Nephron progenitor cell (in vitro differentiated cells): ENCODE results near the gene PIR.

Experiments used
- DNase-seq: peaks from one replicate; pipeline ENCODE4 v3.0.0; 2021
- H3K27ac Mint-ChIP-seq: 2 replicates; pipeline ENCODE4 v1.8.0; 2021; ENCODE audit warnings: mild to moderate bottlenecking, moderate library complexity, mixed read lengths
- H3K27me3 Mint-ChIP-seq: 2 replicates; pipeline ENCODE4 v1.8.0; 2021; ENCODE audit warnings: mild to moderate bottlenecking, low read depth, mixed read lengths; ENCODE audit not compliant: poor library complexity
- H3K36me3 Mint-ChIP-seq: 2 replicates; pipeline ENCODE4 v1.8.0; 2021; ENCODE audit warnings: low read depth, mixed read lengths
- H3K4me1 Mint-ChIP-seq: 2 replicates; pipeline ENCODE4 v1.8.0; 2021; ENCODE audit warnings: mixed read lengths
- H3K4me3 Mint-ChIP-seq: 2 replicates; pipeline ENCODE4 v1.8.0; 2021; ENCODE audit warnings: mild to moderate bottlenecking, moderate library complexity, mixed read lengths
- H3K9me3 Mint-ChIP-seq: 2 replicates; pipeline ENCODE4 v1.8.0; 2021; ENCODE audit warnings: mild to moderate bottlenecking, moderate library complexity, mixed read lengths
- CTCF ChIP-seq: fragments of 200-600 bp; sonication (generic); IDR thresholded peaks from 2 replicates; pipeline ENCODE4 v1.5.0; 2021; ENCODE audit warnings: antibody characterized with exemption

The PIR gene

GRCh38 chrX:15483891-15484290 lies 9.2 kb downstream of the PIR start:
- peaks cover 18% of the 10 kb centered on the region for H3K36me3 Mint-ChIP-seq
- no peak for TF ChIP-seq CTCF
- no peaks in the 10 kb centered on the region for H3K27me3 Mint-ChIP-seq
- no peaks in the 10 kb centered on the region for H3K4me1 Mint-ChIP-seq
- no peak for DNase-seq
- H3K4me3 Mint-ChIP-seq: no peak overlapping the region
- peaks cover 9% of the 10 kb centered on the region for H3K9me3 Mint-ChIP-seq
- H3K27ac Mint-ChIP-seq: no peak overlapping the region

- DNase-seq: no peak
- H3K27me3 Mint-ChIP-seq: no peaks in the 10 kb centered on the region
- peaks cover 6% of the 10 kb centered on the region for H3K9me3 Mint-ChIP-seq
- H3K4me3 Mint-ChIP-seq: no peak overlapping the region
- no peak for TF ChIP-seq CTCF
- H3K4me1 Mint-ChIP-seq: peaks cover 19% of the 10 kb centered on the region
- H3K27ac Mint-ChIP-seq: no peak overlapping the region
- H3K36me3 Mint-ChIP-seq: peaks cover 19% of the 10 kb centered on the region
Observed at GRCh38 chrX:15475486-15475885, 17.6 kb downstream of the PIR start.

- no peak for TF ChIP-seq CTCF
- no peak for DNase-seq
- Mint-ChIP-seq H3K36me3 (peaks cover 14% of the 10 kb centered on the region), H3K27ac (no peak overlapping the region), H3K27me3 (no peaks in the 10 kb centered on the region), H3K4me1 (peaks cover 19% of the 10 kb centered on the region), H3K4me3 (no peak overlapping the region), H3K9me3 (peaks cover 1% of the 10 kb centered on the region)
Observed at GRCh38 chrX:15475021-15475420, 18.1 kb downstream of the PIR start.

GRCh38 chrX:15474028-15474427 lies 19.1 kb downstream of the PIR start:
- H3K4me1 Mint-ChIP-seq: peaks cover 19% of the 10 kb centered on the region
- no peaks in the 10 kb centered on the region for H3K27me3 Mint-ChIP-seq

GRCh38 chrX:15472531-15472930 lies 20.6 kb downstream of the PIR start:
- no peak overlapping the region for H3K4me3 Mint-ChIP-seq
- TF ChIP-seq CTCF: no peak
- H3K27me3 Mint-ChIP-seq: peaks cover 3% of the 10 kb centered on the region
- no peaks in the 10 kb centered on the region for H3K9me3 Mint-ChIP-seq
- peaks cover 26% of the 10 kb centered on the region for H3K4me1 Mint-ChIP-seq
- no peaks in the 10 kb centered on the region for H3K36me3 Mint-ChIP-seq
- no peak for DNase-seq
- H3K27ac Mint-ChIP-seq: no peak overlapping the region

More at GRCh38 chrX:15474028-15474427, 19.1 kb downstream of the PIR start:
- Mint-ChIP-seq H3K9me3 (no peaks in the 10 kb centered on the region), H3K36me3 (peaks cover 11% of the 10 kb centered on the region), H3K4me3 (no peak overlapping the region), H3K27ac (no peak overlapping the region)
- DNase-seq: no peak
- no peak for TF ChIP-seq CTCF

- DNase-seq: peak; percentile 72
- H3K4me1 Mint-ChIP-seq: peaks cover 40% of the 10 kb centered on the region
- peaks cover 3% of the 10 kb centered on the region for H3K27me3 Mint-ChIP-seq
- H3K36me3 Mint-ChIP-seq: no peaks in the 10 kb centered on the region
- no peak overlapping the region for H3K4me3 Mint-ChIP-seq
- H3K9me3 Mint-ChIP-seq: no peaks in the 10 kb centered on the region
- TF ChIP-seq CTCF: peak; percentile 85
- H3K27ac Mint-ChIP-seq: no peak overlapping the region
Observed at GRCh38 chrX:15471028-15471427, 22.1 kb downstream of the PIR start.
